GM12878 (cell line): ENCODE data around the gene OR10R2. TPM values are rescaled to one million over a fixed set of nuclear protein-coding genes. Genes with fewer than 3 reads are reported as not detected.

Source experiments
- E4F1 ChIP-seq: fragments of 450-650 bp; IDR thresholded peaks from 2 replicates; pipeline ENCODE4 v1.6.1; 2018; ENCODE audit warnings: borderline replicate concordance, mild to moderate bottlenecking; ENCODE audit not compliant: partially characterized antibody
- FOXK2 ChIP-seq: fragments of 450-650 bp; IDR thresholded peaks from 2 replicates; pipeline ENCODE4 v1.6.1; 2017; ENCODE audit warnings: mild to moderate bottlenecking, moderate library complexity
- POLR2AphosphoS2 ChIP-seq: IDR thresholded peaks from 2 replicates; pipeline ENCODE4 v1.6.1; 2011; ENCODE audit warnings: low read depth, mild to moderate bottlenecking, low read length, improper control_type of control experiment, moderate library complexity
- SIX5 ChIP-seq: IDR thresholded peaks from 2 replicates; pipeline ENCODE4 v1.6.1; 2011; ENCODE audit warnings: mild to moderate bottlenecking, low read depth, low read length, moderate library complexity; ENCODE audit not compliant: severe bottlenecking
- SREBF2 ChIP-seq: IDR thresholded peaks from 2 replicates; pipeline ENCODE4 v1.6.1; 2012; ENCODE audit warnings: mild to moderate bottlenecking, low read length
- ZBTB11 ChIP-seq: fragments of 450-650 bp; formaldehyde crosslinking; IDR thresholded peaks from 2 replicates; pipeline ENCODE4 v1.5.0; 2022; ENCODE audit warnings: mild to moderate bottlenecking, missing genetic modification characterization
- ZBTB40 ChIP-seq: fragments of 450-650 bp; IDR thresholded peaks from 2 replicates; pipeline ENCODE4 v1.6.1; 2016; ENCODE audit warnings: mild to moderate bottlenecking, moderate library complexity, borderline replicate concordance
- polyA plus RNA-seq, 11 experiments: library from polyadenylated mRNA; depleted of rRNA in 4 of 11; unstranded in 6 of 11; stranded (reverse) in 5 of 11; fragments of >200 nt; fragmentation: Nextera tagmentation in 4 of 11; fragmentation: Illumina TruSeq in 1 of 11; extraction: Ambion mirVana in 4 of 11; extraction: Trizol in 1 of 11; gene quantifications; 1 replicate in 1 of 11; 2 replicates in 10 of 11; pipeline versions ENCODE4 v1.2.1 to v1.2.3, GENCODE V29; 2011 to 2016; ENCODE audit warnings: inconsistent platforms in 2 of 11, missing spikeins in 2 of 11, low read depth in 1 of 11
- total RNA-seq, 4 experiments: library from RNA; depleted of rRNA in 3 of 4; stranded (reverse); fragments of >200 nt in 3 of 4; fragmentation: Illumina TruSeq in 1 of 4; extraction: Trizol in 1 of 4; gene quantifications; 2 replicates each; pipeline versions ENCODE4 v1.2.1 to v1.2.3, GENCODE V29; 2013 to 2021

Gene OR10R2
- total and polyA plus RNA-seq, 10 of the 15 experiments (the other 5 are each of a cell fraction or from before 2014, with no cell fraction given) = not detected

GRCh38 chr1:158494796-158495195 is 22.8 kb downstream of the OR10R2 start (continued):
- TF ChIP-seq ZBTB40 (no peak), POLR2AphosphoS2 (no peak), E4F1 (no peak), ZBTB11 (no peak), SREBF2 (no peak), SIX5 (no peak), FOXK2 (no peak)
